ENCODE measurements around the gene MAGEB6.
"Not testable (repeated sequence)": the region's sequence is repeated elsewhere in the genome, so short reads cannot be mapped to it uniquely, and the experiment has no call there.

Gene MAGEB6

GRCh38 chrX:26192204-26192603 lies at the start of gene MAGEB6:
MAGEB6 (plus strand) TSS chrX:26192440; CDS start chrX:26193847, 1,407 bp downstream.
- in situ Hi-C loops (cut with MboI; ENCODE audit: low sequenced_read_pairs) = no loop called here

- in situ Hi-C loops (cut with MboI; ENCODE audit: low sequenced_read_pairs) = no loop called here
These were observed 46.2 kb upstream of the MAGEB6 start for GRCh38 chrX:26146024-26146423.

- in situ Hi-C loops (cut with MboI; ENCODE audit: low sequenced_read_pairs) = no loop called here
These were observed 31.9 kb upstream of the MAGEB6 start, which contains the start of gene MAGEB6B for GRCh38 chrX:26160301-26160700. MAGEB6B (plus strand) TSS chrX:26160601; CDS start chrX:26160601, 0 bp downstream.

- in situ Hi-C loops (cut with MboI; ENCODE audit: low sequenced_read_pairs) = no loop called here
These were observed 11.3 kb downstream of the MAGEB6 start for GRCh38 chrX:26203561-26203960.

GRCh38 chrX:26204717-26205116 lies 12.5 kb downstream of the MAGEB6 start:
- in situ Hi-C loops (cut with MboI; ENCODE audit: low sequenced_read_pairs) = not testable (repeated sequence)

- in situ Hi-C loops (cut with MboI; ENCODE audit: low sequenced_read_pairs) = no loop called here
These were observed 15.8 kb downstream of the MAGEB6 start for GRCh38 chrX:26208012-26208411.

GRCh38 chrX:26215869-26216268 lies 23.6 kb downstream of the MAGEB6 start, which contains the start of gene MAGEB5:
MAGEB5 (plus strand) TSS chrX:26216169; CDS start chrX:26217302, 1,133 bp downstream.
- in situ Hi-C loops (cut with MboI; ENCODE audit: low sequenced_read_pairs) = no loop called here

GRCh38 chrX:26219351-26219750 lies 27.1 kb downstream of the MAGEB6 start:
- in situ Hi-C loops (cut with MboI; ENCODE audit: low sequenced_read_pairs) = no loop called here

GRCh38 chrX:26234177-26234576 lies 41.9 kb downstream of the MAGEB6 start:
- in situ Hi-C loops (cut with MboI; ENCODE audit: low sequenced_read_pairs) = no loop called here

All from HL-60/S4 treated with phorbol 12-myristate 13-acetate at 8.2 ng/mL for 4 days and 3 days (cell line).